Epithelial cell of proximal tubule (primary cell): Measurements from ENCODE around the gene GRB10. TPM values are rescaled to one million over a fixed set of nuclear protein-coding genes. Genes with fewer than 3 reads are reported as not detected.
"Not testable (repeated sequence)": the region's sequence is repeated elsewhere in the genome, so short reads cannot be mapped to it uniquely, and the experiment has no call there.

Experiments used
- DNase-seq: peaks from one replicate; pipeline ENCODE4 v3.0.0-alpha.2; 2011; ENCODE audit warnings: low read depth
- H3K4me3 ChIP-seq: 2 replicates; pipeline ENCODE4 v1.5.1; 2011; ENCODE audit warnings: low read depth, mild to moderate bottlenecking, low read length
- total RNA-seq: library from RNA; depleted of rRNA; stranded (reverse); fragments of >200 nt; gene quantifications from 2 replicates; pipeline ENCODE4 v1.2.3, GENCODE V29; 2015
- TF ChIP-seq, protein P1 (sequence below): conservative IDR thresholded peaks from 2 replicates; pipeline ENCODE4 v1.5.1; 2012; ENCODE audit warnings: low read depth, mild to moderate bottlenecking, low read length

GRB10 gene
- total RNA-seq, 1 donor from 2014 or later, result 33.4 TPM

DNA sequence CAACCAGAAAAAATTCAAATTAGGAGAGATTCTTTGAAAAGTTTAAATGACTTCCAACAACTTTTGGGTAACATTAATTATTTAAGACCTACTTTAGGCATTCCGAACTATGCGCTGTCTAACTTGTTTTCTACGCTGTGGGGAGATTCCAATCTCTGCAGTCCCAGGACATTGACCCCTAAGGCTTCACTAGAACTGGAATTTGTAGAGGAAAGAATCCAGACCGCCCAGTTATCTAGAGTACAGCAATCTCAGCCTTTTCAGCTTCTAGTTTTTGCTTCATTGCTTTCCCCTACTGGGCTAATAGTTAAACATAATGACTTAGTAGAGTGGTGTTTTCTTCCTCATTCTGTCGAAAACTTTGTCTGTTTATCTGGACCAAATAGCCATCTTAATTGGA, 202.6 kb downstream of the GRB10 start:
- TF ChIP-seq, protein P1, sequence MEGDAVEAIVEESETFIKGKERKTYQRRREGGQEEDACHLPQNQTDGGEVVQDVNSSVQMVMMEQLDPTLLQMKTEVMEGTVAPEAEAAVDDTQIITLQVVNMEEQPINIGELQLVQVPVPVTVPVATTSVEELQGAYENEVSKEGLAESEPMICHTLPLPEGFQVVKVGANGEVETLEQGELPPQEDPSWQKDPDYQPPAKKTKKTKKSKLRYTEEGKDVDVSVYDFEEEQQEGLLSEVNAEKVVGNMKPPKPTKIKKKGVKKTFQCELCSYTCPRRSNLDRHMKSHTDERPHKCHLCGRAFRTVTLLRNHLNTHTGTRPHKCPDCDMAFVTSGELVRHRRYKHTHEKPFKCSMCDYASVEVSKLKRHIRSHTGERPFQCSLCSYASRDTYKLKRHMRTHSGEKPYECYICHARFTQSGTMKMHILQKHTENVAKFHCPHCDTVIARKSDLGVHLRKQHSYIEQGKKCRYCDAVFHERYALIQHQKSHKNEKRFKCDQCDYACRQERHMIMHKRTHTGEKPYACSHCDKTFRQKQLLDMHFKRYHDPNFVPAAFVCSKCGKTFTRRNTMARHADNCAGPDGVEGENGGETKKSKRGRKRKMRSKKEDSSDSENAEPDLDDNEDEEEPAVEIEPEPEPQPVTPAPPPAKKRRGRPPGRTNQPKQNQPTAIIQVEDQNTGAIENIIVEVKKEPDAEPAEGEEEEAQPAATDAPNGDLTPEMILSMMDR, result no peak
- no peak for DNase-seq
- no peak overlapping the region for H3K4me3 ChIP-seq

DNA sequence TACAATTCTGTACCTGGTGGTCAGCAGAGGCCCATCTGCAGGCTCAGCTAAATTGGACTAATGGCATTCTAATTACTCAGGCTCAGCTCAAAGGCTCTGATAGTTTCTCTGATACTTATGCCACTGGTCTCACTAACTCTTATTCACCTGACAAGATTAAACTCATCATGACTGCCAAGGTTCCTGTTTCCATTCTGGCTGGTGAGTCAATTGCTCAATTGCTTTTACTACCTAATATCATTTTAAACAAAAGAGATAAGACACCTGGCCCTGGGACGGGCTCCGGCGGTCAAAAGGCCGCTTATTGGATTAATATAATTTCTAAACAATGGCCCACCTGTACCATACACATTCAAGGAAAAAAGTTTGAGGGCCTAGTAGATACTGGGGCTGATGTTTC, 204.6 kb downstream of the GRB10 start:
- DNase-seq, H3K4me3 ChIP-seq: not testable (repeated sequence)

DNA sequence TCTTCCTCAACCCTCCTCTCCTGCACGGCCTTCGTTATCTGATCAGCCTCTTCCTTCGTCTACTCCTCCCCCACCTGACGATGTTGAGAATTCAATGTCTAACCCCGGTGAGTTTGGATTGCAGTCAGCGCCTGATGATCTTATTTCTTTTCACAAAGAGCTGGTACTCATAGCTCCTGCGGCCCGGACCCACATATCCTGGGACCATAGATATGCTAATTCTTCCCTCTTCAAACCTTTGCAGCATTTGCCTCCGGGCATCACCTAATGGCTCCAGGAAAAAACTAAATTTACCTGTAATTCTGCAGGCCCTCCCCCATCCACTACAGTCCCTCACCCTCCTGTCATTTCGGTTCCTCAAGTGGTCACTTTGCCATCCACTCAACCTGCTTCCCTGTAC, 205.1 kb downstream of the GRB10 start:
- TF ChIP-seq, protein P1, result no peak
- H3K4me3 ChIP-seq, result no peak overlapping the region
- no peak for DNase-seq

DNA sequence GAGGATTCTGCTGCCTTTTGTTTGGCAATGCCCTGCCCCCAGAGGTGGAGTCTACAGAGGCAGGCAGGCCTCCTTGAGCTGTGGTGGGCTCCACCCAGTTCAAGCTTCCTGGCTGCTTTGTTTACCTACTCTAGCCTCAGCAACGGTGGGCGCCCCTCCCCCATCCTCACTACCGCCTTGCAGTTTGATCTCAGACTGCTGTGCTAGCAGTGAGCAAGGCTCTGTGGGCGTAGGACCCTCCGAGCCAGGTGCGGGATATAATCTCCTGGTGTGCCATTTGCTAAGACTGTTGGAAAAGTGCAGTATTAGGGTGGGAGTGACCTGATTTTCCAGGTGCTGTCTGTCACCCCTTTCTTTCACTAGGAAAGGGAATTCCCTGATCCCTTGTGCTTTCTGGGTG, 206.3 kb downstream of the GRB10 start:
- H3K4me3 ChIP-seq, DNase-seq: not testable (repeated sequence)

DNA sequence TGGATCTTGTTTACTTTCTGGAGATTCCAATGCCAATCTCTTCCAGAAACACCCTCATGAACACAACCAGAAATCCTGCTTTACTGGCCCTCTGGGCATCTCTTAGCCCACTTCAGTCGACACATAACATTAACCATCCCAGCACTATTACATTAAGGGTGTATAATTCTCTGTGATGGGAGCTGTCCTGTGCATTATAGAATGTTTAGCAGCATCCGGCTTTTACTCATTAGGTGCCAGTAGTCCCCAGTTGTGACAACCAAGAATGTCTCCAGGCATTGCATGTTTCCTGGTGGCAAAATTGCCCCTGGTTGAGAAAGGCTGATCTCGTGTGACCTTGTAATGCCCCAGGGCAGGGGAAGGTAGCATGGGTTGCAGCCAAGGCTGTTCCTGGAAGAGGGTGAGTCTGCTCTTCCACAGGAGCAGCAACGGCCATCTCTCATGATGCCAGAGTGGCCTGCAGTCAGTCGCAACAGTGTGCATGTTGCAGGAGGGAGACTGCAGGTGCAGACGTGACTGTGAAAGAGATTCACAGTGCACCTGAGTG, 214.9 kb downstream of the GRB10 start:
- DNase-seq, result no peak
- H3K4me3 ChIP-seq, result no peak overlapping the region
- TF ChIP-seq, protein P1, result no peak

DNA sequence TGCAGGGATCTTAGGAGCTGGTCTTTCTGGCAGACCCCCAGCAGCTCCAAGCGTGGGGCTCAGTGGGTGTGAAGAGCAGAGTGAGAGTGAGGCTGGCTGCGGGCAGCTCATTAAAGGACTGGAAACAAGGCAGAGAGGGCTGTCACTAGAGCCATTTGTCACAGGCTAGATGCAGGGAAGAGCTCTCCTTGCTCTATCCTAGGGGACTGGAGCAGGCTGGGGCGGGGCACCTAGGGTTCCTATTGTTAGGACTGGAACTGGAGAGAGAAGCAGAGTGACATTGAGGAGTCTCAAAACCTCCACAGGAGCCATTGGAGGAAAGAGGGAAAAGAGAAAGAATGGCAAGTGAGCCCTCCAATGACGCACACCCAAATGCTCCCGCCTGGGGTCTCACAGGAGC, 216.7 kb downstream of the GRB10 start:
- no peak overlapping the region for H3K4me3 ChIP-seq
- DNase-seq, result no peak

DNA sequence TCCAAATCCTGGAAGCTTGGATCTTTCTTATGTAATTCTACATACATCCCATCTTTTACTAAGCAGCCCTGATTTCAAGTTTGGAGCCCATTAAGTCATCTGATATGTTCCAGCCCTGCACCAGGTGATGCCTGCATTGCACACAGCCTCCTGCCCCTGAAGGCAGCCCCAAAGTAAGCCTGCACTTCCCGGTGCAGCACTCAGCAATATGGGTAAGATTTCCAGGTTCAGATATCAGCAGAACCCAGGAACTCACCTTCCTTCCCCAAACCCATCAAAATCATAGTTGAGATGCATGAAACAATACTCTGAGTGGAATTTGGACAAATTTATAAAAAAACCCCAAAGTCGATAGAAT, 217.2 kb downstream of the GRB10 start:
- no peak for DNase-seq
- no peak overlapping the region for H3K4me3 ChIP-seq
- TF ChIP-seq, protein P1, result no peak

More for the DNA sequence above, 216.7 kb downstream of the GRB10 start:
- TF ChIP-seq, protein P1, result no peak

DNA sequence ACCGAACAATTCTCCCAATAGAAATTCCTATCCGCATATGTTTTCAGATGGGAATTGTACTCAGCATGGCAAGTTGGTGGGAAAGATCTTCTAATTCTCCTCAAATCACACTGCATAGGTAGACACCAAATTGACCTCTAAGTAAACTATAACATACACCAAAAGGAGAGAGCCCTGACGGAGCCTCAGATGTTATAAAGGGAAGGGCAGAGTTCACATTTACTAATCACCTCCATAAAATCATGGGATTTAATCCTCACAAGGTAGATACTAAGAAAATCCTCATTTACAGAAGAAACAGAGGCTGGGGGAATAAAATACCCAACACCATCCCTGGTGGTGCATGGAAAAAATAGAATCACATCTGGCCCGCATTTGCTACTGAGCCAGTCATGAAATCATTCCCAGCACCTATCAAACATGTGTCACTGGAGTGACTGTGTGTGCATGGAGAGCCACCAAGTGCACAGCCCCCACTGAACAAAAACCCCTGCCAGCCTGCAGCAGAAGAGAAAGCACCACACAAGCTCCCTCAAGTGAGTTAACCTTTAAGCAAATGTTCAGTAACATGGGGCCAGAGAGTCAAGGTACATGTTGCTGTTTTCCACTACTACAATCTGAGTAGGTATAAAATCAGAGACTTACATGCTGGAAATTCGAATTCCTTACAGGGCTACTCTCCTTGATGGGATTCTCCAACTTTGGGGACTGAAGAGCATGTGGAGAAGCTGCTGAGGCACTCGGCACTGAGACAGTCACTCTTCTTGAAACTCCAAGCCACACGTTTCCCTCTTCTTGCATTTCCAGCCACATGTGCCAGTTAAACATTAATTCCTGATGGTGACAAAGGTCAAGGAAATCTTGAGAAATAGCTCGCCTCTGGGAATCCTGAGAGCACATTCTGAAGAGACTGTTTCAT, 217.8 kb downstream of the GRB10 start, which contains the start of gene DDC:
DDC (minus strand) TSS at position 766 of the 919 bp plus-strand sequence. CDS start 21,320 bp downstream, outside the sequence.
- DNase-seq, result peak; percentile 61
- peak within 1 kb of the TSS; percentile 10 for H3K4me3 ChIP-seq
- TF ChIP-seq, protein P1, result no peak
